HG03460 (cell line): ENCODE results near the gene CCDC32.
"Not testable (repeated sequence)": the region's sequence is repeated elsewhere in the genome, so short reads cannot be mapped to it uniquely, and the experiment has no call there.

Experiments
- ATAC-seq: cut with Tn5 transposase; IDR thresholded peaks from one replicate; pipeline ENCODE4 v1.9.1; 2021; ENCODE audit not compliant: unreplicated experiment

Gene CCDC32, protein sequence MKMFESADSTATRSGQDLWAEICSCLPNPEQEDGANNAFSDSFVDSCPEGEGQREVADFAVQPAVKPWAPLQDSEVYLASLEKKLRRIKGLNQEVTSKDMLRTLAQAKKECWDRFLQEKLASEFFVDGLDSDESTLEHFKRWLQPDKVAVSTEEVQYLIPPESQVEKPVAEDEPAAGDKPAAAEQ

DNA sequence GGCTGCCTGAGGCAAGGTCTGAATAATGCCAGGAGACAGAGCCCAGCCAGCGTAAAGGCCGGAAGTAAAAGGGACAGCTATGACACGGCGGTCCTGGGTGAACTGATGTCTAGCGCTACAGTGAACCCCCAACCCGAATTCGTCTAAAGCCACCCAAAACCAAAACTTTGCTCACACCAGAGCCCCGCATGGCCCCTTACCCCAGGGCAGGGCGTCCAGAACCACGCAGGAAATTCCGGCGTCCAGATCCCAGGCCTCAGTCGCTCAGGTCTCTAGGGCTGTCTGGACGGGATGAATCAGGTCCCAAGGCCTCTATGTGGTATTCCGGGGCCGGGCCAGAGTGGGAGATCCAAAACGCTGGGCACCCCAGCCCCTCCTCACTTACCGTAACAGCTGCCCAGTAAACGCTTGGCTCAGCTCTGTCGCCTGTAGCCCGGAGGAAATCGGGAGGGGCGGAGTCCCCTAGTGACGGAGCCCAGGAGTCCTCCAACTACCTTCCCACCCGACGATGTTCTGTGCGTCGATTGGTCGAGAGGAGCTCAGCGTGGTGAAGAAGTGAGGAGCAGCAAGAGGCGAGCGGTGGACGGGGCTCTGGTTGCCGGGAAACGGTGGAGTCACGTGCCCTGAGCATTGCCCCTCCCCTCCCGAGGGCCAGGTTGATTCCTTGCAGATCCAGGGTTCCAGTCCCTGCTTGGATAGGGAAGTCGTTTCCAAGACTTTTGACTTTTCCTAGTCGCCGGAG is at the start of gene CCDC32:
CCDC32 (minus strand) TSS at position 452 of the 742 bp plus-strand sequence. CDS start 2,027 bp downstream, outside the sequence.
- ATAC-seq, result peak; percentile 89

GRCh38 chr15:40613080-40613479 is 48.2 kb upstream of the CCDC32 start:
- ATAC-seq, result no peak

DNA sequence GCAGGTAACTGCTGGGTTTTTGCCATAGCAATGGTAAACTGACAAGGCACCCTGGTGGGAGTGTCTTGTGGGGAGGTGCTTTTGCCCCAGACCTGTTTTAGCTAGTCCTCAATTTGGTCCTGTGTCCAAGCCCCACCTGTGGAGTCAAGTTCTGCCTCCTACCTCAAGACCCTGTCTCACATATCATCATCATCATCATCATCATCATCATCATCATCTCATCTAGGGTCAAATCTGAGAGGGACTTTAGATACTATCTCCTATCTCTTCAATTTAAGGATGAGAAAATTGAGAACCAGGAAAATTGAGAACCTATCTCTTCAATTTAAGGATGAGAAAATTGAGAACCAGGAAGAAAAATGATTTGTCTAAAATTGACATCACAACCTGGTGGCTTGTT is 39.1 kb upstream of the CCDC32 start:
- no peak for ATAC-seq

GRCh38 chr15:40600956-40601355 is 36.1 kb upstream of the CCDC32 start:
- no peak for ATAC-seq

DNA sequence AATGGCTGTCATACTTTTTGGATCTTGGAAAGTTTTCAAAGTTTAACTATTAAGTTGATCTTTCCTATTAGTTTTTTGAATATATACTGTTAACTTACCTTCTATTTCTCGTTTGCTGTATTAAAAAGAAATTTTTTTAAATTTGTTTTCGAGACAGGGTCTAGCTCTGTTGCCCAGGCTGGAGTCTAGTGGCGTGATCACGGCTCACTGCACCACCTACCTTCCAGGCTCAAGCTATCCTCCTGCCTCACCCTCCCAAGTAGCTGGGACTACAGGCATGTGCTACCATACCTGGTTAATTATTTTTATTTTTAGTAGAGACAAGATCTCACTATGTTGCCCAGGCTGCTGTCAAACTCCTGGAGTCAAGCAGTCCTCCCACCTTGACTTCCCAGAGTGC is 33.8 kb upstream of the CCDC32 start:
- ATAC-seq, result no peak

DNA sequence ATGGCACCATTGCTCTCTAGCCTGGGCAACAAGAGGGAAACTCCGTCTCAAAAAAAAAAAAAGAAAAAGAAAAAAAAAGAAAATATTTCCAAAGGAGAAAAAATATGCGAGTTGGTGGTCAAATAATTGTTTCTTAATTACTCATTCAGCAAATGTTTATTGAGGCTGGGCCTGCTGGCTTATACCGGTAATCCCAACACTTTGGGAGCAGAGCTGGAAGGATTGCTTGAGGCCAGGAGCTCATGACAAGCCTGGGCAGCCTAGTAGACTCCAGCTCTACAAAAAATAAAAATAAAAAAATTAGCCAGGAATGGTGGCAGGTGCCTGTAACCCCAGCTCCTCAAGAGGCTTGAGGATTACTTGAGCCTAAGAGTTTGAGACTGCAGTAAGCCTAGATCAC is 33.3 kb upstream of the CCDC32 start:
- ATAC-seq, result no peak

GRCh38 chr15:40597024-40597423 is 32.2 kb upstream of the CCDC32 start:
- no peak for ATAC-seq

GRCh38 chr15:40595773-40596172 is 30.9 kb upstream of the CCDC32 start:
- ATAC-seq, result no peak

DNA sequence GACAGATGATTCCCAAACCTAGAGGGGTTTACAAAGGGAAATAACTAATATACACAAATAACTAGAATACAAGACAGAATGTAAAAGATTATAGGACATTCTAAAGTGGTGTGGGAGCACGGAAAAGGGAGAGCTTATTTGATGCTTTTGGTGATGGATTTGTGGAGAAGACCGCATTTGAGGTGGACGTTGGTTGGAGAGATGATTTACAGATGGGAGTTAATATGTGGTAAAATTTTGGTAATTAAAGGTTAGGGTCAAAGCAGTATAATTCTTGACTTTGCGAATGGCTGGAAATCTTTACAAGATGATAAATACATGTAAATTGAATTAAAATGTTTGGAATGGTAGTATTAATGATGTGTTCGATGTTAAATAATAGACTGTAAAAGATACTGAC is 30.4 kb upstream of the CCDC32 start:
- no peak for ATAC-seq

GRCh38 chr15:40594429-40594836 is 29.6 kb upstream of the CCDC32 start:
- ATAC-seq, result peak; percentile 41

DNA sequence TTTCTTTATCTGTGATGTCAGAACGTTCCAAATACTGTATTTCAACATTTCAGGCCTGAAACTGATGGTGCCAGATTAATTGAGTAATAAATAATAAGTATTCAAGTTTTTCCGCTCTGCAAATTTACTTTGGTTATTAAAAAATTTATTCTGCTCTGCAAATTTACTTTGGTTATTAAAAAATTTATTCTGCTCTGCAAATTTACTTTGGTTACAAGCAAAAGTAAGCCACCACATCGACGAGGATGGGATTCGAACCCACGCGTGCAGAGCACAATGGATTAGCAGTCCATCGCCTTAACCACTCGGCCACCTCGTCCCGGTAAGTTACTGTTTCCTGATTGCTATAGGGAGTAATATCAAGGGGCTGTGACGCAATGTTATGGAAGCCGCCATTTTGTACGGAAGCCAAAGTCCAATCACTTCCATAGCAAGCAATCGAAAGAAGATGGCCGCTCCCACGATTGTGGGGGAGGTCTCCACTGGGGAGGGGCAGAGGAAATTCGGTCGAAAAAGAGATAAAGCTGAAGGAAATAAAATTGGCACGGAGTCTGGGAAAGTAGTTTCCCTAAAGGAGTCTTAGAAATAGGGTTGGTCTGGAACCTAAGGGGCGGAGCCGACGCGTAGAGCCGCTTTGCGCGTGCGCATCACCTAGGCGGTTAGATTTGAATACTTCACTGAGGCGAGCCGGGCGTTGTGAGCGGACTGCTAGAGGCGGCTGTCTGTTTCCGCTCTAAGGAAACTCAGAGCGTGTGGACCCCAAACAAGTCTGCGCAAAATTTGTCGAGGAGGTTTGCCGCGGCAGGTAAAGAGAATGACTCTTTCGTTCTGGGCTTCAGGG is 29.0 kb upstream of the CCDC32 start, which contains the start of gene KNL1:
KNL1 (plus strand) TSS at position 662 of the 841 bp plus-strand sequence. CDS start 8,683 bp downstream, outside the sequence.
- peak; percentile 68 for ATAC-seq

GRCh38 chr15:40593165-40593564 is 28.3 kb upstream of the CCDC32 start:
- ATAC-seq, result no peak

DNA sequence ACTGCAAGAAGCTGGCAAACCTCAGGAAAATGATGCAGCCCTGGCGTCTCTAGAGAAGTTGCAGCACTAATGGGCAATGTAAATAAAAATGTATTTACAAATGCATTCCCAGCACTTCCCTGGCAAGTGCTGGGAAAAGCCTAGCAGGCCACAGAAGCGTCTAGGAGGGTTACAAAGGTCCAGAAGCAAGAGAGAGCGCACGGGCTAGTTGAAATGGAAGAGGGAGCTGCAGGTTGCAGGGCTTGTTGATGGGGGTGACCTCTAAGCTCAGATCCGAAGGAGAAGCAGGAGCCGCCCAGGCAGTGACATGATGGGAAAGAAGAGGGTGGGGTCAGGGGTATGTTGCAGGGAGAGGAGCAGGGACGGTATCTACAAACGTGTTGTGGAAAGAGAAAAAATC is 26.5 kb upstream of the CCDC32 start:
- ATAC-seq, result no peak

DNA sequence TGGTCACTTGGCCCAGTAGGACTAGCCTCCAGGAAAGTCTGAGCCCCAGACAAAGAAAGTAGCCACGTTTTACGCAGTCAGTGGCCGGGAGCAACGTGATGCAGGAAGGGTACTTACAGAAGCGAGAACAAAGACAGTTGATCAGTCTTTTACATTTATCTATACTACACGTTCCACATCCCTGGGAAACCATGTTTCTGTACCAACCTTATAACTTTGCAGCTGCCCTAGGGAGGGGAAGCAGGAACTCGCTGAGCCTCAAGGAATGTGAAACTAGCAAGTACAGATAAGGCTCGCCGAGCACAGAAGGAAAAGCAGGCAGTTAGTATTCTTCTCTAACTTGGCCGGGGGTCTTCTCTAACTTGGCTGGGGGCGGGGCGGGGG is 25.8 kb upstream of the CCDC32 start:
- ATAC-seq, result no peak

GRCh38 chr15:40584191-40584590 is 19.3 kb upstream of the CCDC32 start:
- ATAC-seq, result no peak

DNA sequence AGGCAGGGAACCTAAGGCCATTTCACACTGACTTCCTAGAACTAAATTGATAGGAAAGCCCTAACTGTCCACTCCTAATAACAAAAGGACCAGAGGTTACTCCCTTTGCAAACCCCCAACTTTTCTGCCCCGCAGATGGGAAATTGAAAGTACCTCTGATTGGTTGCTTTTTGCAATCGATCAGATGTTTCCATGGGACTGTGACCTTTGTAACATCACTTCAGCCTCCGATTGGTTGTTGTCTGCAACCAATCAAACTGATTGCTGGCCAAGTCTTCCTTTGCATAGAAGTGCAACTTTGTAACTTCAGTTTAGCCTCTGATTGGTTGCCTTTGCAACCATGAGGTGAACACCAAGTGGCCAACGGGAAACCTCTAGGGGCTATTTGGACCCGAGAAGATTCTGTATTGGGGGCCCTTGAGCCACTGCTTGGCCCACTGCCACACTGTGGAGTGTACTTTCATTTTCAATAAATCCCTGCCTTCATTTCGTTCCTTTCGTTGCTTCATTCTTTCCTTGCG is 17.9 kb upstream of the CCDC32 start:
- ATAC-seq, result no peak

- not testable (repeated sequence) for ATAC-seq
These were observed 17.0 kb upstream of the CCDC32 start for GRCh38 chr15:40581796-40582195.

GRCh38 chr15:40578892-40579291 is 14.1 kb upstream of the CCDC32 start:
- ATAC-seq, result no peak

DNA sequence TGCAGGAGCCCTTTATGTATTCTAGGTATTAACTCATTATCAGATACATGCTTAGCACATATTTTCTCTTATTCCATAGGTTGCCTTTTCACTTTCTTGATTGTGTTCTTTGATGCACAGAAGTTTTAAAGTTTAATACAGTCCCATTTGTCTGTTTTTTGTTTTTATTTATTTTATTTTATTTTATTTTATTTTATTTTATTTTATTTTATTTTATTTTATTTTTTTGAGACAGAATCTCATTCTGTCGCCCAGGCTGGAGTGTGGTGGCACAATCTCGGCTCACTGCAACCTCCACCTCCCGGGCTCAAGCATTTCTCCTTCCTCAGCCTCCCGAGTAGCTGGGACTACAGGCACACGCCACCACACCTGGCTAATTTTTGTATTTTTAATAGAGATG is 12.1 kb upstream of the CCDC32 start:
- ATAC-seq, result not testable (repeated sequence)

GRCh38 chr15:40575113-40575512 is 10.3 kb upstream of the CCDC32 start:
- no peak for ATAC-seq

DNA sequence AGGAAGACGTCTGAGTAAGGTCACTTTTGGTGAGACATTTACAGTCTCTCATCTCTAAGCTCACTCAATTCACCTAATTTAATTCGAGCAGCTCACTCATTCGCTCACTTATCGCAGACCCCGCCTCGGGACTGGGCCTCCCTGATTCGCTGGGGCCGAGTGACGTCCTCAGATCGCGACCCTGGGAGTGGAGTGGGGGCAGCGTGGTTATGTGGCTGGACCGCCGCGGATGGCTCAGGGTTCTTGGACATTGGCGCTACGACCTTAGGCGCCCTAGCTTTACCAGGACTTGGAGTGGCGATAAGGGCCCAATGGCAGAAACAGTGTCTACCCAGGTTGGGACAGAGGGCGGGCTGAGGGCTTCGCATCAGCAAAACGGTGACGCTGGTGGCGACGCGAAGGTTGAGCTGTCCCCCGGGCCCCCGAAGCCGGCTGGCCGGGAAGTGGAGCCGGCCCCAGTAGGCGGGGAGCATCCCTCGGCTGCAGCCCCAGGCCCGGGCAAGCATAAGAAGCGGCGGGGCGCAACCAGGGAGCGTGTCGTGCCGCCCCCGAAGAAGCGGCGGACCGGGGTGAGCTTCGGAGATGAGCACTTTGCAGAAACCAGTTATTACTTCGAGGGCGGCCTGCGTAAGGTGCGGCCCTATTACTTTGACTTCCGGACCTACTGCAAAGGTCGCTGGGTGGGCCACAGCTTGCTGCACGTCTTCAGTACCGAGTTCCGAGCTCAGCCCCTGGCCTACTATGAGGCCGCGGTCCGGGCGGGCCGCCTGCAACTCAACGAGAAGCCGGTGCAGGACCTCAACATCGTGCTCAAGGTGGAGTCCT is 4.5 kb upstream of the CCDC32 start, which contains the start of gene RPUSD2:
RPUSD2 (plus strand) TSS at position 171 of the 825 bp plus-strand sequence; CDS start at position 210, 39 bp downstream.
- ATAC-seq, result peak; percentile 44
